PC-9 (cell line): Measurements from ENCODE around the gene SEMA6D.
"Not testable (repeated sequence)": the region's sequence is repeated elsewhere in the genome, so short reads cannot be mapped to it uniquely, and the experiment has no call there.

Source experiments
- CTCF ChIP-seq: fragments of 200-600 bp; sonication (generic); conservative IDR thresholded peaks from 2 replicates; pipeline ENCODE4 v1.6.1; 2017; ENCODE audit warnings: mixed run types, antibody characterized with exemption, mild to moderate bottlenecking, moderate library complexity
- EZH2 ChIP-seq: fragments of 200-600 bp; sonication (generic); IDR thresholded peaks from 2 replicates; pipeline ENCODE4 v1.8.0; 2017; ENCODE audit warnings: antibody characterized with exemption, low read depth

GRCh38 chr15:47738144-47738825 lies 21.0 kb downstream of the SEMA6D start:
- not testable (repeated sequence) for TF ChIP-seq CTCF, EZH2
